ENCODE results near the gene CCL16. TPM values are rescaled to one million over a fixed set of nuclear protein-coding genes. Genes with fewer than 3 reads are reported as not detected.

CCL16 gene
- total and polyA plus RNA-seq, 2 experiments from 2014 or later: not detected

- no peak overlapping the region for H3K4me2 ChIP-seq
- peaks cover 3% of the 10 kb centered on the region; the same call in 1 of the 3 replicates for H3K4me1 Mint-ChIP-seq
- DNase-seq (ENCODE audit: low spot score): no peak
- H3K9me2 ChIP-seq (ENCODE audit: insufficient read depth): no peaks in the 10 kb centered on the region
- no peaks in the 10 kb centered on the region for H3K36me3 Mint-ChIP-seq (ENCODE audit: low read depth)
- H3K27me3 ChIP-seq (ENCODE audit: insufficient read depth): no peaks in the 10 kb centered on the region
- no peak for ATAC-seq
- no peak overlapping the region for H3K27ac Mint-ChIP-seq
- H2AFZ ChIP-seq: no peak overlapping the region
- no peaks in the 10 kb centered on the region for H4K20me1 ChIP-seq (replicated peaks; ENCODE audit: insufficient read depth)
- TF ChIP-seq POLR2AphosphoS5 (IDR thresholded peaks at IDR 0.05; ENCODE audit: low read depth): no peak
- TF ChIP-seq REST (IDR thresholded peaks at IDR 0.05; ENCODE audit: unreplicated experiment): no peak
- TF ChIP-seq JUNB (IDR thresholded peaks at IDR 0.05; ENCODE audit: unreplicated experiment): no peak
- no peak for TF ChIP-seq EZH2 (IDR thresholded peaks at IDR 0.05; ENCODE audit: low read depth, unreplicated experiment)
- no peak for TF ChIP-seq ZNF331 (CRISPR knock-in tag; IDR thresholded peaks at IDR 0.05; ENCODE audit: low read depth)
- no peak for TF ChIP-seq EZH2phosphoT487 (IDR thresholded peaks at IDR 0.05; ENCODE audit: unreplicated experiment)
- TF ChIP-seq CREB1 (CRISPR knock-in tag; IDR thresholded peaks at IDR 0.05; ENCODE audit: low read depth): no peak
- no peak for TF ChIP-seq CTCF (conservative IDR thresholded peaks at IDR 0.05; ENCODE audit: low read depth in 2 of 2)
- no peak for TF ChIP-seq ZNF114 (CRISPR knock-in tag; IDR thresholded peaks at IDR 0.05)
- no peak for TF ChIP-seq STAT1 (IDR thresholded peaks at IDR 0.05; ENCODE audit: unreplicated experiment)
- TF ChIP-seq ETS1 (IDR thresholded peaks at IDR 0.05): no peak
- no peak for TF ChIP-seq ZNF462 (CRISPR knock-in tag; IDR thresholded peaks at IDR 0.05)
- TF ChIP-seq NANOG (IDR thresholded peaks at IDR 0.05; ENCODE audit: borderline replicate concordance): no peak
- H3K79me2 ChIP-seq (replicated peaks; ENCODE audit: insufficient read depth): no peaks in the 10 kb centered on the region
- no peak overlapping the region for H3K27ac ChIP-seq (ENCODE audit: low read depth)
- H3K4me3 Mint-ChIP-seq: no peak overlapping the region
- H3F3A ChIP-seq (replicated peaks; ENCODE audit: low read depth): no peaks in the 10 kb centered on the region
- no peaks in the 10 kb centered on the region for H3K9me3 Mint-ChIP-seq
- peaks cover 2% of the 10 kb centered on the region for H3K27me3 Mint-ChIP-seq (ENCODE audit: insufficient read depth, low read depth, poor library complexity)
- H3K4me3 ChIP-seq: no peak overlapping the region
- 0 out of 2 replicates have a peak, but pooled peaks cover 4% of the 10 kb centered on the region for H3K4me1 ChIP-seq (ENCODE audit: insufficient read depth)
- H3K36me3 ChIP-seq (ENCODE audit: insufficient read depth): no peaks in the 10 kb centered on the region
These were observed 8.8 kb downstream of the CCL16 start for GRCh38 chr17:35972535-35972934.
